HEK293T (cell line): ENCODE results near the gene USF3.

Experiments used
- BHLHE40 ChIP-seq: fragments of 450-650 bp; IDR thresholded peaks from 2 replicates; pipeline ENCODE4 v1.6.1; 2016; ENCODE audit warnings: mild to moderate bottlenecking, moderate library complexity, borderline replicate concordance
- ELF4 ChIP-seq: fragments of 450-650 bp; IDR thresholded peaks from 2 replicates; pipeline ENCODE4 v1.6.1; 2017; ENCODE audit warnings: antibody characterized with exemption
- L3MBTL2 ChIP-seq: fragments of 450-650 bp; conservative IDR thresholded peaks from 2 replicates; pipeline ENCODE4 v1.6.1; 2016; ENCODE audit warnings: mild to moderate bottlenecking
- LEF1 ChIP-seq: fragments of 450-650 bp; IDR thresholded peaks from 2 replicates; pipeline ENCODE4 v1.6.1; 2017; ENCODE audit warnings: mild to moderate bottlenecking, borderline replicate concordance
- SP1 ChIP-seq: fragments of 450-650 bp; IDR thresholded peaks from 2 replicates; pipeline ENCODE4 v1.6.1; 2017
- SUZ12 ChIP-seq: fragments of 450-650 bp; IDR thresholded peaks from 2 replicates; pipeline ENCODE4 v1.6.1; 2016; ENCODE audit warnings: mild to moderate bottlenecking
- ZNF384 ChIP-seq: fragments of 450-650 bp; IDR thresholded peaks from 2 replicates; pipeline ENCODE4 v1.6.1; 2016

DNA sequence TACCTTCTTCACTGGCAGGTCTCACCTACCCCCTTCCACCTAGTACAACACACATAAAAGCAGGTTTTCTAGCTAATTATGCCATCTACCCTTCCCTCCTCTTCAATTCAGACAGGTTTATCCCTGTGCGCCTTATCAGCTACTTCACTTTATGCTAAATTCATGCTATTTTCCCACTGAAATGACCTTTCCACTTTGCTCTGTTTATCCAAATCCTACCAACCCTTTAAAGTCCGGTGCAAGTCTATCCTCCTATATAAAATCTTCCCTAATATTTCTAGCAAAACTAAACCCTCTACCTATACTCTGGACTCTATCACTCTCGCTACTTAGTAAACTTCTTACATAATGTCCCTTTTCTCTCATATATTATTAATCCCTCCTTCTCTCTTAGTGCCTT is 6.0 kb downstream of the USF3 start:
- TF ChIP-seq SP1 (no peak), ZNF384 (no peak), LEF1 (no peak), ELF4 (no peak), SUZ12 (no peak), BHLHE40 (no peak), L3MBTL2 (no peak)
